ENCODE measurements around the gene TCF12.

TCF12 gene

DNA sequence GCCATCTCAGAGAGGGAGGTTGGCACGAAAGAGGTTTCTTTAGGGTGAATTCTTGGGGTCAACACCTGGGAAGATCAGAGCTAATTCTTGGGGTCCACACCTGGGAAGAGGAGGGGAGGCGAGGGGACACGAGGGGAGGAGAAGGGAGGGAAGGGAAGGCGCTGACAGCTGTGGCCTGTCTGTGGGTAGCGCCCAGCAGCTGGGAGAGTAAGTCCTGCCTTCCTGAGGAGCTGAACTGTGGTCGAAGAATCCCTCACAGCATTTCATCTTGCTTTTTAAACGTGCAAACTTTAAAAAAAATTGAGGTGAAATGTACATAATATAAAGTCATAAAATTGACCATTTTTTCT is 394.7 kb downstream of the TCF12 start:
- TF ChIP-seq, protein P1, sequence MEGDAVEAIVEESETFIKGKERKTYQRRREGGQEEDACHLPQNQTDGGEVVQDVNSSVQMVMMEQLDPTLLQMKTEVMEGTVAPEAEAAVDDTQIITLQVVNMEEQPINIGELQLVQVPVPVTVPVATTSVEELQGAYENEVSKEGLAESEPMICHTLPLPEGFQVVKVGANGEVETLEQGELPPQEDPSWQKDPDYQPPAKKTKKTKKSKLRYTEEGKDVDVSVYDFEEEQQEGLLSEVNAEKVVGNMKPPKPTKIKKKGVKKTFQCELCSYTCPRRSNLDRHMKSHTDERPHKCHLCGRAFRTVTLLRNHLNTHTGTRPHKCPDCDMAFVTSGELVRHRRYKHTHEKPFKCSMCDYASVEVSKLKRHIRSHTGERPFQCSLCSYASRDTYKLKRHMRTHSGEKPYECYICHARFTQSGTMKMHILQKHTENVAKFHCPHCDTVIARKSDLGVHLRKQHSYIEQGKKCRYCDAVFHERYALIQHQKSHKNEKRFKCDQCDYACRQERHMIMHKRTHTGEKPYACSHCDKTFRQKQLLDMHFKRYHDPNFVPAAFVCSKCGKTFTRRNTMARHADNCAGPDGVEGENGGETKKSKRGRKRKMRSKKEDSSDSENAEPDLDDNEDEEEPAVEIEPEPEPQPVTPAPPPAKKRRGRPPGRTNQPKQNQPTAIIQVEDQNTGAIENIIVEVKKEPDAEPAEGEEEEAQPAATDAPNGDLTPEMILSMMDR (conservative IDR thresholded peaks at IDR 0.05; ENCODE audit: low read length), result no peak

DNA sequence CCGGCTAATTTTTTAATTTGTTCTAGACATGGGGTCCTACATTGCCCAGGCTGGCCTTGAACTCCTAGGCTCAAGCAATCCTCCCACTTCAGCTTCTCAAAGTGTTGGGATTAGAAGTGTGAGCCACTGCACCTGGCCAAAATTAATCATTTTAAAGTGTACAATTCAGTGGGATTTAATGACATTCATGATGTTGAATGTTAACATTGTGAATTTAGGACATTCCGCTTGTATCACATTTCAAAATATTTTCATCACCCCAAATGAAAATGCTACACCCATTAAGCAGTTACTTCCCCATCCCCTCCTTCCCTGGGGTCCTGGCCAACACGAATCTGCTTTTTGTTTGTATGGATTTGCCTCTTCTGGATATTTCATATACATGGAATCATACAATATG is 395.8 kb downstream of the TCF12 start:
- no peak for DNase-seq (ENCODE audit: low read depth)
- TF ChIP-seq, protein P1 (conservative IDR thresholded peaks at IDR 0.05; ENCODE audit: low read length), result no peak
- no peak overlapping the region for H3K4me3 ChIP-seq (ENCODE audit: low read length)

More for the DNA sequence above, 394.7 kb downstream of the TCF12 start:
- no peak overlapping the region for H3K4me3 ChIP-seq (ENCODE audit: low read length)
- no peak for DNase-seq (ENCODE audit: low read depth)

DNA sequence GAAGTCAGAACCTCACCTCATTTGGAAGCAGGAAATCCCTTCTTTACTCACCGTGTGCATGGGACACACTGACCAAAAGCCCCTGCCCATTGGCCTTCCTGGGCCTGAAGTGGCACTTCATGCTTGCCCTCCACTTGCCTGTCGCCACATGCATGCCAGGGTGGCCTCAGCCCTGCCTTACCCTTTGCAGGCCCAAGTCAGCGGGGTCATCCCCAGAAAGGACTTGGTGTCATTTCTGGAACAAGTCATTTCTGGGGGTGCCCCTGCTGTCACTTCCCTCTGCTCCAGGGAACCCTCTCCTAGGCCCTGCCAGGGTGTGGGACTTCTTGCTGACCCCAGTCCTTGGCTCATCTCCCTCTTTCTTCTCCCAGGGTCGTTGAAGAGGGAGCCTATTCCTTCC is 398.0 kb downstream of the TCF12 start:
- TF ChIP-seq, protein P1 (conservative IDR thresholded peaks at IDR 0.05; ENCODE audit: low read length), result no peak
- no peak for DNase-seq (ENCODE audit: low read depth)
- no peak overlapping the region for H3K4me3 ChIP-seq (ENCODE audit: low read length)

DNA sequence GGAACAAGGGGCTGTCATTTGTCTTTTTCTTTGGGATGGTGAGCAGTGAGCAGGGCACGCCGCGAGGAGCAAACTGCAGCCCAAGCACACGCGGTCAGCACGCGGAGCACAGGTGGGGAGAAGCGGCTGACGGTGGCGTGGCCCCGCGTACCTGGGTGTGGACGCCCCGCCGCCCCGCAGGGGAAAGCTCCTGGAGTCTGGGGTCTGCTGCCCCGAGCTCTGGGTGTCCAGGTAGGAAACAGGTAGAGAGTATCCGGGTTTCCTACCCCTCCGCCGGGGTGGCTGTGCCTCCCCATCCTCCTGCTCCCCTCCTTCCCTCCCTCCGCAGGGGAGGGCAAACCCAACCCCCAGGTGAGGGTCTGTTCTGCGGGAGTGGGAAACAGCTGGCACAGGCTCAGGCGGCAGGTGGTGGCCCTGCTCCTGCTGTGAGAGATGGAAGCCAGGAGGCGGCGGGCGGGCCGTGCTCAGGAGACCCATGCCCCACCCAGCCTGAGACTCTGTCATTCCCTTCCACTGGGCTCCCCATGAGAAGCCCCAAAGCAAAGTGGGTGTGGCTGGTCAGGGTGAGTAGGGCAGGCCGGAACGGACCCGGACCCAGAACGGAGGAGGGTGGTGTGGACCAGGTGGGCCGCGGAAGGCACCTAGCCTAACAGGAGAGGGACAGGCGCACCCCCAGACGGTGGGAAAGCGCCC is 400.9 kb downstream of the TCF12 start:
- no peak for DNase-seq (ENCODE audit: low read depth)
- TF ChIP-seq, protein P1 (conservative IDR thresholded peaks at IDR 0.05; ENCODE audit: low read length), result no peak
- H3K4me3 ChIP-seq (ENCODE audit: low read length), result no peak overlapping the region

DNA sequence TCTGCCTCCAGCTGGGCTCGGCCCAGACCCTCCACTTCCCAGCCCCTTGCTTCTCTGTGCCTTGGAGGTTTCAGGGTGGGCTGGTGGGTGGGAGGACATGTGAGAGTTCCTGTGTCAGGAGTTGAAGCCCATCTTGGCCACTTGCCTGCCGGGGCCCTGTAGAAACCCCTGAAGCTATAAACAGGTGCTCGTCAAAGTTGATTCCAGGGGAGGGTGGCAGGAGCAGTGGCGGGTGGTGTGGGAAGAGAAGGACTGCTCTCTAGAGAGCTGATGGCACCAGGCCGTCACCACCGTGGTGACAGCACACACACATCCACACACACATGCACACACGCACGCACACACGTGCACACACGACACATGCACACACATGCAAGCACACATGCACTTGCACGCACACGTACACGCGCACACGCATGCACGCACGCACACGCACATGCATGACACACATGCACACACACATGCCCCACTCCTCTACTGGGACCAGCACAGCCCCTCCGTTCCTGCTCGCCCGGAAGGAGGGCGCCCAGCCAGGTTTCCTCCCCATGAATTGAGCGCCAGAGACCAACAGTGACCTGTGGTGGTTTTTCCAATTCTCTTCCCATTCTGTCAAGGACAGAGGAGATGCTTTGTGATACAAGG is 401.6 kb downstream of the TCF12 start:
- TF ChIP-seq, protein P1 (conservative IDR thresholded peaks at IDR 0.05; ENCODE audit: low read length), result no peak
- H3K4me3 ChIP-seq (ENCODE audit: low read length), result no peak overlapping the region
- no peak for DNase-seq (ENCODE audit: low read depth)

DNA sequence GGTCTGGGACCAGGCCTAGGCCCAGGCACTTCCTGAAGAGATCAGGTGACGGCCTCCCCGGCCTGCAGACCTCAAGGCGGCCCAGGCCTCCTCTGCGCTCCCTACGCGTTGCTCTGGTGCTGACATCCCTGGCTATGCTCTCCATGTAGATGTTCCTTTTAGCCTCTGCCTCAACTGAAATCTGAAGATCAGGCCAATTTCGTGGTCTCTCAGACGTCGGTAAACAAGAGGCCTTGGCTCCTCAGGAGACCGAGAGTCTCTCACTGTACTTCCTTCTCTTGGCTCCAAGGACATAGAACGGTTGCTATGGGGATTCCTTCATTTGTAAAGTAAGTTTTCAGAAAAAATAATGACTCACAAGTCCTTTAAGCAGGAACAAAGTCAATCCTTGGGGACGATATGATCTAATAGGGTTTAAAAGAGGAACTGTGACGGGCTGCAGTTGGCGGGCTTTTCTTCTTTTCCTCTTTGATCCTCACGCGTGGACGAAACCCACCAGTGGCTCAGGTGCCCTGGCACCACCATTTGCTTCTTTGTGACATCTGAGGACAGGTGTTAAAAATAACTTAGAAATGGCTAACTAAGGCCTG is 402.3 kb downstream of the TCF12 start:
- no peak overlapping the region for H3K4me3 ChIP-seq (ENCODE audit: low read length)
- TF ChIP-seq, protein P1 (conservative IDR thresholded peaks at IDR 0.05; ENCODE audit: low read length), result no peak
- peak; percentile 45 for DNase-seq (ENCODE audit: low read depth)

DNA sequence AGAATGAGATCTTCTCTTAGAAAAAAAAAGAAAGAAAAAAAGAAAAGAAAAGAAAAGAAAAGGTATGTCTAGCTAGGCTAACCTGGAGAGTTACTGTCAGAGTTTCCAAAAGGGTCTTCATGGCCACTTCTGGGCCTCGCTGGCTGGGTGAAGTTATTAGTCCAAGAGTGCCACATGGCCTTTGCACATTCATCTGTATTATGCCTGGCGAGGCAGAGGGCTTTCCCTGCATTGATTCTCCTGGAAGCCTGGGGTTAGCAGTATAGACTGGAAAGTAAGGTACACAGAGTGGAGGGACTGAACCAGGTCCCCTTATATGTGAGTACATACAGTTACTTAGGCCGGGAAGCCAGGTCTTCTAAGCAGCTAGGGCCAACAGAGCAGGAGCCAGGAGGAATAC is 403.0 kb downstream of the TCF12 start:
- DNase-seq (ENCODE audit: low read depth), result no peak
- H3K4me3 ChIP-seq (ENCODE audit: low read length), result no peak overlapping the region
- TF ChIP-seq, protein P1 (conservative IDR thresholded peaks at IDR 0.05; ENCODE audit: low read length), result no peak
